DND-41 (cell line): Measurements from ENCODE around the gene CAMKMT.
"Not testable (repeated sequence)": the region's sequence is repeated elsewhere in the genome, so short reads cannot be mapped to it uniquely, and the experiment has no call there.

Experiments
- ATAC-seq: fragments of 200-7000 bp; cut with Tn5 transposase; 3 replicates; pipeline ENCODE4 v1.9.1; 2021; ENCODE audit warnings: low read depth; ENCODE audit not compliant: insufficient read depth
- DNase-seq: peaks from one replicate; pipeline ENCODE4 v3.0.0-alpha.2; 2020
- H2AFZ ChIP-seq: 2 replicates; pipeline ENCODE4 v1.6.0; 2012; ENCODE audit warnings: low read depth, low read length
- H3K27ac ChIP-seq: 2 replicates; pipeline ENCODE4 v1.5.1; 2012; ENCODE audit warnings: low read length, inconsistent platforms
- H3K27me3 ChIP-seq: fragments of 200-600 bp; sonication (generic); 2 replicates; pipeline ENCODE4 v1.6.0; 2012; ENCODE audit warnings: low read length, mild to moderate bottlenecking, inconsistent platforms; ENCODE audit not compliant: insufficient read depth, poor library complexity
- H3K36me3 ChIP-seq: 2 replicates; pipeline ENCODE4 v1.5.1; 2012; ENCODE audit warnings: low read length, inconsistent platforms; ENCODE audit not compliant: insufficient read depth
- H3K4me1 ChIP-seq: 2 replicates; pipeline ENCODE4 v1.5.1; 2012; ENCODE audit warnings: mild to moderate bottlenecking, low read length; ENCODE audit not compliant: insufficient read depth
- H3K4me2 ChIP-seq: 2 replicates; pipeline ENCODE4 v1.6.0; 2012; ENCODE audit warnings: mild to moderate bottlenecking, moderate library complexity, low read length, inconsistent platforms; ENCODE audit not compliant: insufficient read depth
- H3K4me3 ChIP-seq, 2 experiments: fragments of 200-600 bp in 1 of 2; shearing (Covaris generic) in 1 of 2; 2 replicates each; pipeline ENCODE4 v1.5.1; 2012 to 2016; ENCODE audit warnings: inconsistent platforms in 2 of 2, low read length in 2 of 2, mild to moderate bottlenecking in 2 of 2, low read depth in 1 of 2, moderate library complexity in 1 of 2
- H3K79me2 ChIP-seq: 2 replicates; pipeline ENCODE4 v1.6.0; 2012; ENCODE audit warnings: low read length, inconsistent platforms; ENCODE audit not compliant: insufficient read depth
- H3K9ac ChIP-seq: 2 replicates; pipeline ENCODE4 v1.6.0; 2012; ENCODE audit warnings: low read depth, mild to moderate bottlenecking, inconsistent platforms, low read length, moderate library complexity
- H3K9me3 ChIP-seq: 2 replicates; pipeline ENCODE4 v1.5.1; 2012; ENCODE audit warnings: low read length, moderate library complexity, mild to moderate bottlenecking, inconsistent platforms; ENCODE audit not compliant: insufficient read depth, severe bottlenecking
- H4K20me1 ChIP-seq: 2 replicates; pipeline ENCODE4 v1.6.0; 2012; ENCODE audit warnings: low read length; ENCODE audit not compliant: insufficient read depth
- CTCF ChIP-seq: IDR thresholded peaks from 2 replicates; pipeline ENCODE4 v1.5.1; 2012; ENCODE audit warnings: borderline replicate concordance, low read length, moderate library complexity, mild to moderate bottlenecking; ENCODE audit not compliant: poor library complexity, severe bottlenecking; ENCODE audit errors: extremely low read depth
- EZH2 ChIP-seq: IDR thresholded peaks from 3 replicates; pipeline ENCODE4 v1.6.1; 2012; ENCODE audit warnings: borderline replicate concordance, low read depth, mild to moderate bottlenecking, moderate library complexity, low read length, inconsistent platforms; ENCODE audit not compliant: severe bottlenecking

CAMKMT gene

GRCh38 chr2:44579837-44580230 lies 218.1 kb downstream of the CAMKMT start:
- Histone ChIP-seq H3K27me3 (no peaks in the 10 kb centered on the region), H3K4me3 (no peak overlapping the region), H2AFZ (no peak overlapping the region), H3K4me2 (no peak overlapping the region), H3K4me1 (no peaks in the 10 kb centered on the region), H3K9ac (no peak overlapping the region), H3K79me2 (no peaks in the 10 kb centered on the region), H4K20me1 (no peaks in the 10 kb centered on the region), H3K36me3 (no peaks in the 10 kb centered on the region), H3K27ac (no peak overlapping the region), H3K9me3 (no peaks in the 10 kb centered on the region)
- DNase-seq (no peak), ATAC-seq (no peak)
- TF ChIP-seq EZH2 (no peak), CTCF (no peak)

GRCh38 chr2:44580875-44581515 lies 219.2 kb downstream of the CAMKMT start:
- DNase-seq (no peak), ATAC-seq (no peak)
- Histone ChIP-seq H3K9ac (no peak overlapping the region), H3K4me2 (no peak overlapping the region), H3K4me1 (0 out of 2 replicates have a peak, but pooled peaks cover 3% of the 10 kb centered on the region), H3K36me3 (no peaks in the 10 kb centered on the region), H3K27ac (no peak overlapping the region), H3K4me3 (no peak overlapping the region), H2AFZ (no peak overlapping the region), H4K20me1 (no peaks in the 10 kb centered on the region), H3K27me3 (no peaks in the 10 kb centered on the region), H3K9me3 (no peaks in the 10 kb centered on the region), H3K79me2 (no peaks in the 10 kb centered on the region)
- no peak for TF ChIP-seq EZH2

GRCh38 chr2:44582363-44583008 lies 220.7 kb downstream of the CAMKMT start:
- DNase-seq = no peak
- no peaks in the 10 kb centered on the region for H3K36me3 ChIP-seq
- no peak for TF ChIP-seq CTCF
- no peak for TF ChIP-seq EZH2
- no peak overlapping the region for H2AFZ ChIP-seq
- no peak overlapping the region for H3K9ac ChIP-seq
- no peak overlapping the region for H3K27ac ChIP-seq
- 0 out of 2 replicates have a peak, but pooled peaks cover 3% of the 10 kb centered on the region for H3K4me1 ChIP-seq
- H3K4me2 ChIP-seq = no peak overlapping the region
- no peaks in the 10 kb centered on the region for H3K9me3 ChIP-seq
- no peaks in the 10 kb centered on the region for H4K20me1 ChIP-seq
- H3K4me3 ChIP-seq = no peak overlapping the region
- ATAC-seq = no peak
- H3K79me2 ChIP-seq = no peaks in the 10 kb centered on the region
- no peaks in the 10 kb centered on the region for H3K27me3 ChIP-seq

- H3K36me3 ChIP-seq, H3K9ac ChIP-seq, ATAC-seq, H4K20me1 ChIP-seq, DNase-seq, H3K27me3 ChIP-seq, H3K27ac ChIP-seq, H3K4me3 ChIP-seq, H3K9me3 ChIP-seq, H2AFZ ChIP-seq, H3K79me2 ChIP-seq, H3K4me1 ChIP-seq, H3K4me2 ChIP-seq: not testable (repeated sequence)
These were observed 233.9 kb downstream of the CAMKMT start for GRCh38 chr2:44595615-44596014.
